ENCODE measurements around the gene TAPT1. TPM values are rescaled to one million over a fixed set of nuclear protein-coding genes. Genes with fewer than 3 reads are reported as not detected.
A peak's percentile ranks its signal among the peaks of the same experiment; 100 is the strongest.
"Not testable (repeated sequence)": the region's sequence is repeated elsewhere in the genome, so short reads cannot be mapped to it uniquely, and the experiment has no call there.

The TAPT1 gene
- total RNA-seq, 1 donor from 2014 or later = 35.0 TPM

GRCh38 chr4:16196482-16197393, 29.5 kb downstream of the TAPT1 start:
- TF ChIP-seq CTCF (IDR thresholded peaks at IDR 0.05) = no peak
- intact Hi-C loops (cut with micrococcal nuclease) = loop anchor here (1.0 kb wide), 1 partner anchor 68 kb away; no protein-coding TSS in a partner anchor
- Mint-ChIP-seq H3K27me3 (no peaks in the 10 kb centered on the region), H3K4me1 (peaks cover 25% of the 10 kb centered on the region), H3K36me3 (ENCODE audit: low read depth) (peaks cover 38% of the 10 kb centered on the region), H3K9me3 (no peaks in the 10 kb centered on the region), H3K27ac (peak overlapping the region; percentile 73), H3K4me3 (peak overlapping the region; percentile 66)
- POLR2A ChIA-PET = interaction anchor here (1.2 to 1.4 kb wide), 2 partner anchors 9 to 28 kb away, joined by 3 to 4 read pairs; no protein-coding TSS in a partner anchor
- DNase-seq (no peak), ATAC-seq (ENCODE audit: low read depth) (peak; percentile 86)
- CTCF ChIA-PET = interaction anchor here (0.8 to 4.6 kb wide), 12 partner anchors 10 to 195 kb away, joined by 3 to 45 read pairs (median 4); no protein-coding TSS in a partner anchor

GRCh38 chr4:16195209-16195608, 31.1 kb downstream of the TAPT1 start:
- no peaks in the 10 kb centered on the region for H3K9me3 Mint-ChIP-seq
- H3K27ac Mint-ChIP-seq = no peak overlapping the region
- no peak for TF ChIP-seq CTCF (IDR thresholded peaks at IDR 0.05)
- peaks cover 41% of the 10 kb centered on the region for H3K36me3 Mint-ChIP-seq (ENCODE audit: low read depth)
- peaks cover 25% of the 10 kb centered on the region for H3K4me1 Mint-ChIP-seq
- POLR2A ChIA-PET = no interaction called here
- CTCF ChIA-PET = interaction anchor here (3.3 to 4.6 kb wide), 2 partner anchors 12 to 70 kb away, joined by 36 to 45 read pairs; no protein-coding TSS in a partner anchor
- DNase-seq = no peak
- H3K4me3 Mint-ChIP-seq = no peak overlapping the region
- H3K27me3 Mint-ChIP-seq = no peaks in the 10 kb centered on the region
- ATAC-seq (ENCODE audit: low read depth) = no peak
- intact Hi-C loops (cut with micrococcal nuclease) = no loop called here

- H3K27ac Mint-ChIP-seq; intact Hi-C loops (cut with micrococcal nuclease); DNase-seq; H3K27me3 Mint-ChIP-seq; ATAC-seq (ENCODE audit: low read depth); H3K4me3 Mint-ChIP-seq; H3K9me3 Mint-ChIP-seq; POLR2A ChIA-PET: not testable (repeated sequence)
- H3K4me1 Mint-ChIP-seq = peaks cover 25% of the 10 kb centered on the region
- CTCF ChIA-PET = interaction anchor here (3.3 kb wide), 1 partner anchor 12 kb away, joined by 36 read pairs; no protein-coding TSS in a partner anchor
- H3K36me3 Mint-ChIP-seq (ENCODE audit: low read depth) = peaks cover 42% of the 10 kb centered on the region
These were observed 31.5 kb downstream of the TAPT1 start for GRCh38 chr4:16194798-16195197.

GRCh38 chr4:16194214-16194613, 32.1 kb downstream of the TAPT1 start:
- Mint-ChIP-seq H3K27ac (no peak overlapping the region), H3K36me3 (ENCODE audit: low read depth) (peaks cover 48% of the 10 kb centered on the region)
- POLR2A ChIA-PET = no interaction called here

More at GRCh38 chr4:16194214-16194613, 32.1 kb downstream of the TAPT1 start:
- no peak for DNase-seq
- Mint-ChIP-seq H3K4me3 (no peak overlapping the region), H3K9me3 (no peaks in the 10 kb centered on the region), H3K27me3 (no peaks in the 10 kb centered on the region), H3K4me1 (peaks cover 25% of the 10 kb centered on the region)
- CTCF ChIA-PET = no interaction called here
- no peak for ATAC-seq (ENCODE audit: low read depth)
- TF ChIP-seq CTCF (IDR thresholded peaks at IDR 0.05) = no peak
- intact Hi-C loops (cut with micrococcal nuclease) = no loop called here
